Right cardiac atrium (tissue), 5 donors: ENCODE data around the gene LPIN2. TPM values are rescaled to one million over a fixed set of nuclear protein-coding genes. Genes with fewer than 3 reads are reported as not detected.

Experiments
- ATAC-seq, 2 donors: fragments of 200-7000 bp; cut with Tn5 transposase; one replicate each; pipeline versions ENCODE4 v1.8.0 to v1.9.1; 2020; ENCODE audit warnings: moderate library complexity in 2 of 2, mild to moderate bottlenecking in 1 of 2
- DNase-seq, 3 donors: peaks; one replicate each; pipeline ENCODE4 v3.0.0-alpha.2; 2020
- H3K27ac ChIP-seq: one replicate; pipeline ENCODE4 v1.5.1; 2013; ENCODE audit warnings: mild to moderate bottlenecking, low read length, control low read depth, moderate library complexity
- H3K27me3 ChIP-seq: one replicate; pipeline ENCODE4 v1.6.1; 2013; ENCODE audit not compliant: control insufficient read depth, insufficient read depth
- H3K4me1 ChIP-seq: one replicate; pipeline ENCODE4 v1.6.1; 2013; ENCODE audit warnings: low read length; ENCODE audit not compliant: control insufficient read depth, insufficient read depth
- H3K4me3 ChIP-seq: one replicate; pipeline ENCODE4 v1.5.1; 2013; ENCODE audit warnings: low read length, control low read depth
- H3K9me3 ChIP-seq: one replicate; pipeline ENCODE4 v1.6.1; 2013; ENCODE audit warnings: low read length; ENCODE audit not compliant: control insufficient read depth
- WGBS: extraction: QIAGEN DNeasy Blood & Tissue Kit; methylation state at CpG from one replicate; pipeline ENCODE4 v1.1.7; 2013; 5-methylcytosine and 5-hydroxymethylcytosine counted together
- intact Hi-C, 4 donors: fragments of 100-400 bp; cut with DNase I; formaldehyde crosslinking; loops; one replicate each; pipeline versions ENCODE4 v1.11.0 to v1.14.0; 2022 to 2023
- polyA plus RNA-seq: library from polyadenylated mRNA; stranded (reverse); fragments of 200-250 nt; gene quantifications from one replicate; pipeline ENCODE4 v1.2.3, GENCODE V29; 2013
- total RNA-seq, 4 donors: library from RNA; stranded (reverse); fragmentation: NEBNext Ultra II Directional; extraction: Animal tissue kit (Norgen Biotek cat#: 25700); gene quantifications; one replicate each; pipeline ENCODE4 v1.2.1, GENCODE V29; 2021
- donor health status: healthy with polysubstance abuse.
- donor health status: DM: no; HTN: yes; CAD: no.
- donor health status: DM: no; HTN: no; CAD: no.
- donor health status: DM: no; HTN: yes; CAD: no; lungs with severe emphysema.
- donor health status: DM: yes; HTN: yes; CAD: no.

Gene LPIN2
- total and polyA plus RNA-seq, 5 donors = 5.0 to 18.1 (median 13.5) TPM

DNA sequence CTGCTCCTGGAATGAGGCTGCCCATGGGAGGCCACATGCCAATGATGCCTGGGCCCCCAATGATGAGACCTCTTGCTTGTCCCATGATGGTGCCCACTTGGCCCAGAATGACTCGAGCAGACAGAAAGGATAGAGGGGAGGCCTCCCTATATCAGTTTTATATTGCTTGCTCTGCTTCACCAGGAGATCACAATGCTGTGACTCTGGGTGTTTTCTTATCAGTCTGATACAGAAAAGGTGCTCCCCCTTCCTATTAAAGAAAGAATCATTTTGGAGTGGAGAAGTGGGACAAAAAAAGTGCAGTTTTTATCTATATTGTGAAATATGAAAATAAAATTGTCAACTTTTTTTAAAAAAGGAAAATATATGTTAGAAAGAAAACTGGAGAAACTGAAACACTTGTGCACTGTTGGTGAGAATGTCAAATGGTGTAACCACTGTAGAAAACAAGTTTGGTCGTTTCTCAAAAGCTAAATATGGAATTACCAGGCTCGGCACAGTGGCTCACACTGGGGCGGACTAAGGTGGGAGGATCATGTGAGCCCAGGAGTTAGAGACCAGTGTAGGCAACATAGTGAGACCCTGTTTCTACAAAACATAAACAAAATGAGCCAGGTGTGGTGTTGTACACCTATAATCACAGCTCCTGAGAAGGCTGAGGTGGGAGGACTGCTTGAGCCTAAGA is 21.8 kb downstream of the LPIN2 start:
- intact Hi-C loops = no loop called here
- peaks cover 5% of the 10 kb centered on the region for H3K4me1 ChIP-seq
- H3K27ac ChIP-seq = no peak overlapping the region
- H3K4me3 ChIP-seq = no peak overlapping the region
- no peaks in the 10 kb centered on the region for H3K27me3 ChIP-seq
- H3K9me3 ChIP-seq = no peaks in the 10 kb centered on the region
- WGBS = 71% methylated on average over 4 of the region's 4 CpGs
- ATAC-seq (no peak), DNase-seq (peak in 1 of 3 donors; percentile 34)

DNA sequence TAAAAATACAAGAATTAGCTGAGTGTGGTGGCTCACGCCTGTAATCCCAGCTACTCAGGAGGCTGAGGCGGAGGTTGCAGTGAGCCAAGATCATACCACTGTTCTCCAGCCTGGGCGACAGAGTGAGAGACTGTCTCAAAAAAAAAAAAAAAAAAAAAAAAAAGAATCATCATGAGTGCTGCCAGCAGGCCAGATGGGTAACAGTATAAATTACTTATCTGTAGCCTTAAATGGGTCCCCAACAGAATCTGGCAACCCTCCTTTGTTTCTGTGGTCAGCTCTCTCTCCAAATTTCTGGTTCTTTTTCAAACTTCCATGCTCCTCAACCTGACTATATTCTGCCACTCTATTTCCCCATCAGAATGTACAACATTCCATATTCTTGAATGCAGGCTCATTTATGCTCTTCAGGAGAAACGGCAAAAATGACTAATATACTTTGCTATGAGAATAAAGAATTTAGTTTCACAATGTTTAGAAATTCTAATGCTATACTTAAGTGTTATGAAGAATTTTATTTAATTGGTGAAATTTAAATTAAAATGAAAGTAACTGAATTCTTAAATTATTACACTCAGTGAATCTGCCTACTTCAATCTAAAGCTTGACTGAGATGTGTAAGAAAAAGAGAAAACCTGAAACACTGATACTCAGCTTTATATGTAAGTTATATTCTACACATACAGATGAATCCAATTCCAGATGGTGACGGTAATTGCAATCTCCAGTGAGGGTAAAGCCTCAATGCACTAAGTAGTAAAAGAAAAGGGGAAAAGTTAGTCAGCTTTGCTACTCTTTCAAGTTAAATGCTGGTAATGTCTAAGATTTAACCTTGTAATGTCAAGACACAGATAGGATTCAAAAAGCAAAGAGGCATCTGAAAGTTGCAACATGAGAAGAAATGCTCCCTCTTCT is 24.8 kb downstream of the LPIN2 start:
- no peaks in the 10 kb centered on the region for H3K9me3 ChIP-seq
- no peak overlapping the region for H3K4me3 ChIP-seq
- DNase-seq (no peak), ATAC-seq (no peak)
- WGBS = 92% methylated on average over 5 of the region's 5 CpGs
- no peak overlapping the region for H3K27ac ChIP-seq
- no peaks in the 10 kb centered on the region for H3K27me3 ChIP-seq
- intact Hi-C loops = no loop called here
- peaks cover 2% of the 10 kb centered on the region for H3K4me1 ChIP-seq

DNA sequence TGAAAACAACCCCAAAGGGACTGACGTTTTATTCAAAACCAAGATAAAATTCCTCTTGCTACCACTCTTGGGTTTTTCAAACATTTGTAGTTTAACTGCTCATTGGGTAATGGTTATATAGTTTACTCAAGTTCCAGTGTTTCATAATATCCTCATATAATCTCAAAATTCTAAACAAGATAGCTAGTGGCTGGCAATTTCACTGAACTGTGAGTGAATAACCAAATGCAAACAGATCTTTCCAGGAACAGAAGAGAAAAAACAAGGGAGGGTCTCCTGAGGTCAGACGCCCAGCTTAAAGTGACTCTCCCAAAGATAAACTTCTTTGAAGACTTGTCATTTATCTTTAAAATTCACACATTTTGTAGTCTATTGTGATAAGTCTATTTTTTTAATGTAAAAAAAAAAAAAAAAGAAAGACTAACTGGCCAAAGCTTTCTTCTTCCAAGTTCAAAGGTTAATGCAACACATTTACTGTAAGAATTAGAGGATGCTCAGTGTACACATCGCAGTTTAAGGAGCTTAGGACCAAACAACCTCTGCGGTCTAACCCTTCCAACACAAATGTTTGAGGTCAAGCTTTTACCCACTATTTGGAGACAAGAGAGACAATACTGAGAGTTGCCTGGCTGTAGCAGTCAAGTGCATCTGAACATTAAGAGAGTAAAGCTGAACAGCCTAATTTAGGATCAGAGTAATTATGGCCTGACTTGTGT is 26.6 kb downstream of the LPIN2 start:
- Histone ChIP-seq H3K9me3 (no peaks in the 10 kb centered on the region), H3K4me1 (peaks cover 6% of the 10 kb centered on the region), H3K4me3 (no peak overlapping the region), H3K27me3 (no peaks in the 10 kb centered on the region), H3K27ac (no peak overlapping the region)
- ATAC-seq (no peak), DNase-seq (no peak)
- 75% methylated on average over 4 of the region's 4 CpGs for WGBS
- intact Hi-C loops = no loop called here

DNA sequence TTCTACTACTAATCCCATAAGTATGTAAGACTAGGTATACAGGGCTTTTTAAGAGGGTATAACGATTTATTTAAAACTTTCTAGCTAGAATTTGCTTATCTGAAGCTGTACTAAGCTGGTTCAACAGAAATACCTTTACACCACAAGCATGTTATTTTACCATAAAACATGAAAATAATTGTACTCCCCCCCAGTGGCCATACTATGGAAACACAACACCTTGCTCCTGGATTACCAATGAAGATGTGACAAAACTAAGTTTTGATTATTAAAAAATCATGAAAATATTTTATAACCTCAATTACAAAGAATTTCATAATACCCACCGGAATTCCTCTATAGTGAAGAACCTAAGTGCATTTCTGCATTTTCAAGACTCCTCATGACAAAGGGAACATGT is 27.3 kb downstream of the LPIN2 start:
- intact Hi-C loops = no loop called here
- Histone ChIP-seq H3K9me3 (no peaks in the 10 kb centered on the region), H3K27ac (no peak overlapping the region), H3K27me3 (no peaks in the 10 kb centered on the region), H3K4me3 (no peak overlapping the region), H3K4me1 (peaks cover 4% of the 10 kb centered on the region)
- ATAC-seq (no peak), DNase-seq (no peak)
- 87% methylated on average over 2 of the region's 2 CpGs for WGBS

DNA sequence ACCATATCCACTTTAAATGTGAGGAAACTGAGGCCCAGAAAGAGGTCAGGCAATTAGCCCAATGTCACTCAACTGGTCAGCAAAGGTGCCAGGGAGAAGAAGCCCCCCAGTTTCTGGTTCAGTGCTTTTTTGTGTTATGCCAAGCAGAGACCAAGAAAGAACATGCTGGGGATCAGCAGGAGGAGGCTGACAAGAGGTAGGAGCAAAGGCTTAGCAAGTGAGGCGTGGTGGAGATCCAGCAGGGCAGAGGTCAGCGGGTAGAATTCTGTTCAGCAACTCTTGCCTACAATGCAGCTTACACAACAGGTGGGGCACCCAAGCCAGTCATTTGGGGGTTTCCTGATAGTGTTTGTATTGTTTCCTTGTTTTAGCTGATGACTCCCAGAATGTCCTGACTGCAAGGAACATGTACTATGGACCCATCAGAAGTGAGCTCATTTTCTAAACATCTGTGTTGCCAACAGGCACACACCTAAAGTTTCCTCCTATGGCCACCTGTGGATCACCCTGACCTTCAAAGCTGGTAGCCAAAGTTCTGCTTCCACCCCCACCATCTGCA is 28.2 kb downstream of the LPIN2 start:
- ATAC-seq = peak; percentile 24 to 29
- peaks cover 9% of the 10 kb centered on the region for H3K4me1 ChIP-seq
- intact Hi-C loops = no loop called here
- H3K9me3 ChIP-seq = no peaks in the 10 kb centered on the region
- no peak overlapping the region for H3K4me3 ChIP-seq
- WGBS = 91% methylated on average over 2 of the region's 2 CpGs
- no peak overlapping the region for H3K27ac ChIP-seq
- DNase-seq = no peak
- H3K27me3 ChIP-seq = no peaks in the 10 kb centered on the region

DNA sequence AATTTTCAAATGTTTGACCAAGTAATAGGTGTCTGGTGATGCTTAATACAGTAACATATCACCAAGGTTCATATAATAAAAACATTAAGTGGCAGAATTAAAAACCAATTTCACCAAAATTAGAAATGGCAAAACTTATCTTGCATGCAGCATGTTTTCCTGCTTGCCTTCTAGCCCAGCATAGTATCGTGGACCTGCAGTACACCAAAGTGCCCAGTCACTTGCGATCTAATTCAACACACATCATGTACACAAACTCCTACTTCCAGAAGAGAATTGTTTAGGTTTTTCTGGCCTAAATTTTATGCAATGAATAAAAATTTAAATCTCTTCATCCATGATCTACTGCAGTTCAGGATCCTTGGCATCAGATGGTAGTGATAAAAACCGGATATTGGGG is 28.9 kb downstream of the LPIN2 start:
- H3K9me3 ChIP-seq = no peaks in the 10 kb centered on the region
- DNase-seq (no peak), ATAC-seq (no peak)
- H3K27ac ChIP-seq = no peak overlapping the region
- 90% methylated on average over 3 of the region's 3 CpGs for WGBS
- H3K4me3 ChIP-seq = no peak overlapping the region
- H3K4me1 ChIP-seq = peaks cover 11% of the 10 kb centered on the region
- intact Hi-C loops = no loop called here
- H3K27me3 ChIP-seq = no peaks in the 10 kb centered on the region

DNA sequence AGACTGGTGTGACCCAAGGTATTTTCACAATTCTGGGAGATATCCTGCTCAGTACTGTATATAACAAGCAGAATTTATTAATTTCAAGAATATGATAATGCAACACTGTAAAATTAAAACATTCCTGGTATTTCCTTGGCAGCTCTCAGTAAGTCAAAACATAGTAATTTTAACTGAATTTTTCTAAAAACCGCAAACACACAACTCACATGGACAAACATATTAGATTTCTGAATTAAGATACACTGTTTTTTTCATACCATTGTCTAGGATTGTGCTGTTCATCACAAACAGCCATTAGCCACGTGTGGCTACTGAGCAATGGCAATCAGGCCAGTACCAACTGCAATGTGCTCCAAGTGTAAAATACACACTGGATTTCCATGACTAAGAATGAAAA is 29.6 kb downstream of the LPIN2 start:
- no peak for ATAC-seq
- no peak overlapping the region for H3K27ac ChIP-seq
- H3K4me3 ChIP-seq = no peak overlapping the region
- intact Hi-C loops = no loop called here
- no peaks in the 10 kb centered on the region for H3K9me3 ChIP-seq
- DNase-seq = no peak
- H3K4me1 ChIP-seq = peaks cover 17% of the 10 kb centered on the region
- no peaks in the 10 kb centered on the region for H3K27me3 ChIP-seq
- 73% methylated on average over 2 of the region's 2 CpGs for WGBS

DNA sequence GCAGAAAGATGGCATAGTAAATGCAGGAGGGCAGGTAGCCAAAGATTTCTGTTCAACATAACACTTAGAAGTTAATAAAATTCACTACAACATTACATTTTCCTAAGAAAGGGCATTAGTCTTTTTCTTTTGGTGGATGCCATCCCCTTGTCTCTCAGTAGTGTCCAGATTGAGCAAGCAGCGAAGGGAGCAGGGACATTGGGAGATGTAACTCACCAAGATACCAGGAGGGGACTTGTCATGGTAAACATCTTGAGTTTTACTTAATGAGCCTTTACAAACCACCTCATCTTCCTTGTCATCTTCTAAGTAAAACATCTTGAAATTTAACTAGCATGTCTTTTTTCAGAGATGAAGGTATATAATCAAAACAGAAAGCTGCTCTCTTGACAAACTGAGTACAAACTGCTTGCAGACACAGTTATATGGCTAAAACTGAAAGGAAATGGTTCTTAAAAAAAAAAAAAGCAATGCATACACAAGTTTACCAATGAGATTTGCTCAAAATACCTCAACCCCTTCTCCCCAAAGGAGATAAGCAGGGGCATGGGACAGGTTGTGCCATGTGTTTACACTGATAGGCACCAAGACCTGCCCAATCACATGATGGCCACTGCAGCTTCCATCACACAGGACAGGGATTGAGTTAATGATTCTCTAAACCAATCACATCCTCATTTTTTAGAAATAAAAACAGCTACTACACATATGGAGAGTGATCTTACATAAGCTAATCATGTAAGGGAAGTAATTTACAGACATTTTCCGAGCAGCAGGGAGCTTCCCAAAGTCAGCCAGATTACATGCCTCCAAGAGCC is 30.3 kb downstream of the LPIN2 start:
- intact Hi-C loops = no loop called here
- Histone ChIP-seq H3K4me3 (no peak overlapping the region), H3K27ac (no peak overlapping the region), H3K27me3 (no peaks in the 10 kb centered on the region), H3K4me1 (peaks cover 17% of the 10 kb centered on the region), H3K9me3 (no peaks in the 10 kb centered on the region)
- DNase-seq = no peak
- WGBS = 63% methylated on average over 2 of the region's 2 CpGs
- peak in 1 of 2 donors; percentile 11 for ATAC-seq

DNA sequence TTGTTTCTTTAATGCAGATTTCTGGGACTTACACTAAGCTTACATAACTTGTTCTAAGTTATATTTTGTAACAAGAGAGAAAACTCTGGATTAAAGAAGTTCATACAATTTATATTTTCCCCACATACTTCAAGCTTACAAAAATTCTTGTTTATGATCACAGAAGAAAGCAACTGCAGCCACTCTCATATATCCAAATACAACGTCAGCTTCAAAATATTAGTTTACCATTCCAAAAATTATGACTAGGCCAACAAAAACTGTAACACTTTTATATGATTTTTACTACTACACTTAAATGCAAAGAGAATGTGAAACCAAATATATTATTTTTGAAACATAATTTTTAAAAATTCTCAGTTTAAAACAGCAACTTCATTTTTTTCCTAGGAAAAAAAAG is 30.9 kb downstream of the LPIN2 start:
- Histone ChIP-seq H3K4me3 (no peak overlapping the region), H3K9me3 (no peaks in the 10 kb centered on the region), H3K4me1 (peaks cover 17% of the 10 kb centered on the region), H3K27ac (no peak overlapping the region), H3K27me3 (no peaks in the 10 kb centered on the region)
- 60% methylated on average over 1 of the region's 1 CpG for WGBS
- DNase-seq = no peak
- intact Hi-C loops = no loop called here
- no peak for ATAC-seq

DNA sequence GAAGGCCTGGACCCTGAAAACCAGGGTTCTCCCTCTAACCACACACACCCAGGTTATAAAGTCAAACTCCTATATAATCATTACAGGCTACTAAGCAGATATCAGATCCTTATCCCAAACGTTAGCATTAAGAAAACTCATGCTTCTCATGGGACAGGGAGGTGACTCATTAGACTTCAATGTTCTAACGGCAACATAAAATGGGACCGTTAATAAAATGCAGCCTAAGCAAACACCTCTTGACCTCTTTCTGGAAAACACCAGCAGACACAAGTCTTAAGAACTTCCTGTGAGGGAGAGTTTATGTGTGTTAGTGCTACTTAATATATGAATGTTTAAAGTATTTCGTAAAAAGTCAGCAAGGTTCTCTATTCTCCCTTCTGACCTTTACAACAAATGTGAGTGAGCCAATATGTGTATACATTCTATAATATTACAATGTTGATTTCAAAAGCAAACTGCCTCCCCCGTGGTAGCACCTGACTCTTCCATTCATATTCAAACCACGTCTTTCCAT is 31.7 kb downstream of the LPIN2 start:
- ATAC-seq (peak; percentile 12 to 61), DNase-seq (no peak)
- Histone ChIP-seq H3K27me3 (no peaks in the 10 kb centered on the region), H3K27ac (no peak overlapping the region), H3K4me3 (no peak overlapping the region), H3K9me3 (no peaks in the 10 kb centered on the region), H3K4me1 (peaks cover 17% of the 10 kb centered on the region)
- intact Hi-C loops = no loop called here
- WGBS = 34% methylated on average over 6 of the region's 6 CpGs
